GM23248 (cell line): Measurements from ENCODE around the gene MYOG. TPM values are rescaled to one million over a fixed set of nuclear protein-coding genes. Genes with fewer than 3 reads are reported as not detected.

Experiments
- DNase-seq: peaks from one replicate; pipeline ENCODE4 v3.0.0-alpha.2; 2015
- H2AFZ ChIP-seq: fragments of 200-600 bp; sonication (generic); 2 replicates; pipeline ENCODE4 v1.6.1; 2016; ENCODE audit warnings: antibody characterized with exemption
- H3F3A ChIP-seq: fragments of 200-600 bp; sonication (generic); 2 replicates; pipeline ENCODE4 v1.6.1; 2016; ENCODE audit warnings: mild to moderate bottlenecking, antibody characterized with exemption, mixed run types; ENCODE audit not compliant: insufficient read depth
- H3K27ac ChIP-seq: fragments of 200-600 bp; sonication (generic); 2 replicates; pipeline ENCODE4 v1.5.1; 2016; ENCODE audit warnings: mild to moderate bottlenecking
- H3K27me3 ChIP-seq: fragments of 200-600 bp; sonication (generic); replicated peaks from 2 replicates; pipeline ENCODE4 v1.6.1; 2016; ENCODE audit warnings: mild to moderate bottlenecking; ENCODE audit not compliant: insufficient read depth
- H3K36me3 ChIP-seq: fragments of 200-600 bp; sonication (generic); 2 replicates; pipeline ENCODE4 v1.6.1; 2016; ENCODE audit warnings: low read depth, mild to moderate bottlenecking
- H3K4me1 ChIP-seq: fragments of 200-600 bp; sonication (generic); 2 replicates; pipeline ENCODE4 v1.6.1; 2016; ENCODE audit warnings: mild to moderate bottlenecking; ENCODE audit not compliant: insufficient read depth
- H3K4me2 ChIP-seq: fragments of 200-600 bp; sonication (generic); one replicate; pipeline ENCODE4 v1.6.1; 2016; ENCODE audit warnings: mild to moderate bottlenecking; ENCODE audit not compliant: unreplicated experiment
- H3K4me3 ChIP-seq: fragments of 200-600 bp; sonication (generic); 2 replicates; pipeline ENCODE4 v1.5.1; 2016; ENCODE audit warnings: mild to moderate bottlenecking
- H3K79me2 ChIP-seq: fragments of 200-600 bp; sonication (generic); 2 replicates; pipeline ENCODE4 v1.6.1; 2016; ENCODE audit warnings: mild to moderate bottlenecking; ENCODE audit not compliant: insufficient read depth
- H3K9ac ChIP-seq: fragments of 200-600 bp; sonication (generic); 2 replicates; pipeline ENCODE4 v1.6.1; 2016; ENCODE audit warnings: mild to moderate bottlenecking
- H3K9me2 ChIP-seq: fragments of 200-600 bp; sonication (generic); 2 replicates; pipeline ENCODE4 v1.6.1; 2016; ENCODE audit warnings: mixed run types, mild to moderate bottlenecking, moderate library complexity; ENCODE audit not compliant: insufficient read depth
- H3K9me3 ChIP-seq: fragments of 200-600 bp; sonication (generic); one replicate; pipeline ENCODE4 v1.6.1; 2017; ENCODE audit warnings: low read depth
- H4K20me1 ChIP-seq: fragments of 200-600 bp; sonication (generic); 2 replicates; pipeline ENCODE4 v1.6.0; 2016; ENCODE audit not compliant: insufficient read depth
- EZH2 ChIP-seq: fragments of 200-600 bp; sonication (generic); IDR thresholded peaks from 2 replicates; pipeline ENCODE4 v1.6.1; 2018; ENCODE audit warnings: antibody characterized with exemption, mild to moderate bottlenecking; ENCODE audit not compliant: insufficient read depth, poor library complexity, severe bottlenecking
- EZH2phosphoT487 ChIP-seq: fragments of 200-600 bp; sonication (generic); IDR thresholded peaks from 2 replicates; pipeline ENCODE4 v1.6.1; 2018; ENCODE audit warnings: antibody characterized with exemption, moderate library complexity, mild to moderate bottlenecking, low read depth; ENCODE audit not compliant: insufficient read depth
- WGBS, 2 experiments: methylation state at CpG; one replicate each; pipeline ENCODE4 v1.1.6; 2015 to 2017; ENCODE audit warnings: low lambda C conversion rate in 2 of 2, low coverage in 1 of 2; ENCODE audit errors: missing lambda C conversion rate in 2 of 2; 5-methylcytosine and 5-hydroxymethylcytosine counted together
- in situ Hi-C: fragments of 300-500 bp; cut with MboI; formaldehyde crosslinking; loops from 2 replicates; pipeline ENCODE4 v1.15.0; 2020
- polyA plus RNA-seq: library from polyadenylated mRNA; unstranded; fragments of >200 nt; fragmentation: Nextera tagmentation; extraction: Ambion mirVana; gene quantifications from 2 replicates; pipeline ENCODE4 v1.2.1, GENCODE V29; 2016
- total RNA-seq: library from RNA; depleted of rRNA; stranded (reverse); fragments of >200 nt; shearing (Covaris generic); gene quantifications from 2 replicates; pipeline ENCODE4 v1.2.3, GENCODE V29; 2014

The MYOG gene
- total and polyA plus RNA-seq, 2 experiments from 2014 or later, result not detected

DNA sequence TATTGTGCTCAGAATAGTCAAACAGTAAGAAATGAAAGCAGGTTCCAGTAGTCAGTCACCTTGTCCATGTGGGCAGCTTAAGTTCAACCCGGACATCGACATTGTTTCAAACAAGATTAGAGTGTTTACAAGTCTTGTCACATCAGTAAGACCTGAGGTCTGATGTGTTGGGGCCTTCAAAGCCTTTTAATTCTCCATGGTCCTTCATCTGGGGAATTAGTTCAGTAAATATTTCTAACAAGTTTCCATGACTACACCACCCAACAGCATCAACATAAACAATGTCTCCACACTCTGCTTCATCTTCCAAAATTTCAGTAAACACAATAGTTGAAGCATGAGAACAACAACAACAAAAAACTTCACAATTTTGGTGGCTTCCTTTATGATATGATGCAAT lies 26.7 kb upstream of the MYOG start:
- no peak overlapping the region for H3K4me3 ChIP-seq
- DNase-seq, result no peak
- no peak overlapping the region for H3K4me2 ChIP-seq
- no peaks in the 10 kb centered on the region for H3K9me2 ChIP-seq
- no peak overlapping the region for H3K9ac ChIP-seq
- H2AFZ ChIP-seq, result no peak overlapping the region
- H3K36me3 ChIP-seq, result no peaks in the 10 kb centered on the region
- 22 to 29% methylated on average over 2 of the region's 2 CpGs for WGBS, 2 experiments
- no peaks in the 10 kb centered on the region for H3K9me3 ChIP-seq
- no peaks in the 10 kb centered on the region for H4K20me1 ChIP-seq
- H3K27ac ChIP-seq, result no peak overlapping the region
- H3K79me2 ChIP-seq, result no peaks in the 10 kb centered on the region
- H3F3A ChIP-seq, result no peaks in the 10 kb centered on the region
- TF ChIP-seq EZH2phosphoT487 (no peak), EZH2 (no peak)
- H3K27me3 ChIP-seq, result peaks cover 69% of the 10 kb centered on the region
- no peaks in the 10 kb centered on the region for H3K4me1 ChIP-seq
- in situ Hi-C loops, result loop anchor here (10.0 kb wide), 1 partner anchor 102 kb away; no protein-coding TSS in a partner anchor

DNA sequence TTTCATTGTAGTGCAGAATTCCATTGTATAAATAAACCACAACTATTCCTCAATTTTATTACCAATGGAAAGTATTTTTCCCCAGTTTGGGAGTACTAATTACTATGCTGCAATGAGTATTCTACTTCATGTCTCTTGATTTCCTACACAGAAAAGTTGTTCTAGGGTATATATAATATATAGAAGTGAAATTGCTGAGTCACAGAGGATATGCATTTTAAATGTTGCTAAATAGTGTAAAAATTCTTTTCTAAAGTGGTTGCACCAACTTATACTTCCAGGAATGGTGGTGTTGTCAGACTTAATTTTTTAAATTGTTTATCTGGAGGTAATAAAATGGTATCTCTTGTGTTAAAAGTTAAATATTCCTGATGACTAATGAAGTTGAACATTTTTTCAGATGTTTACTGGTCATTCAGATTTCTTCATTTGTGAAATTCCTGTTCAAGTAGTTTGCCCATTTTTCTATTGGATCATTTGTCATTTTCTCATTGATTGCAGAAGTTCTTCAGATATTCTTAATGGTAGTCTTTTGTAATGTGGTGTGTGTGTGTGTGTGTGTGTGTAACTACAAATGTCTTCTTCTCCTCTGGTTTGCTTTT lies 19.1 kb upstream of the MYOG start:
- no peaks in the 10 kb centered on the region for H3K4me1 ChIP-seq
- peaks cover 61% of the 10 kb centered on the region for H3K27me3 ChIP-seq
- H3K9me3 ChIP-seq, result no peaks in the 10 kb centered on the region
- no peaks in the 10 kb centered on the region for H3K36me3 ChIP-seq
- H3K9me2 ChIP-seq, result no peaks in the 10 kb centered on the region
- no peak overlapping the region for H3K4me2 ChIP-seq
- no peak overlapping the region for H3K9ac ChIP-seq
- in situ Hi-C loops, result no loop called here
- H3K27ac ChIP-seq, result no peak overlapping the region
- H3K79me2 ChIP-seq, result no peaks in the 10 kb centered on the region
- no peak for TF ChIP-seq EZH2phosphoT487
- TF ChIP-seq EZH2, result no peak
- H2AFZ ChIP-seq, result no peak overlapping the region
- no peaks in the 10 kb centered on the region for H4K20me1 ChIP-seq
- DNase-seq, result no peak
- no peak overlapping the region for H3K4me3 ChIP-seq
- H3F3A ChIP-seq, result no peaks in the 10 kb centered on the region

DNA sequence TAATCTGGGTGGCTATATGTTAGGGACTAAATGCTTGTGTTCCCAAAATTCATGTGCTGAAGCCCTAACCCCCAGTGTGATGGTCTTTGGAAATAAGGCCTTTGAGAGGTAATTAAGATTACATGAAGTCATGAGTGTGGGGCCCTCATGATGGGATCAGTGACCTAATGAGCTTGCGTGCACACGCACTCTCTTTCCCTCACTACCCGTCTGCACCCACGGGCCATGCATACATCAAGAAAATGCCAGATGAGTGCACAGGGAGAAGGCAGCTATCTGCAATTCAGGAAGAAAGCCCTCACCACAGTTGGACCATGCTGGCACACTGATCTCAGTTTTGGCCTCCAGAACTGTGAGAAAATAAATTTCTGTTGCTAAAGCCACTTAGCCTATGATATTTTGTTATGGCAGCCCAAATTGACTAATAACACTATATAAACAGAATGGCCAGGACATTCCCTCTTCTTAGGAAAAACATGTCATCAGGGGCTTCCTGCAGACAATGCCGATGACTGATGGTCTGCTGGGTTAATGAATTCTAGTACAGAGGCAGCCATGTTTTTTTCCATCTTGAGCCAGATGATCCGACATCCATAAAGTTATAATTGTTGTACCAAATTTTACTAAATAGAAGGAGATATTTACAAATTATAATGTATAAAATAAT lies 18.1 kb upstream of the MYOG start:
- Histone ChIP-seq H3K27ac (no peak overlapping the region), H3K9me3 (no peaks in the 10 kb centered on the region), H3K36me3 (no peaks in the 10 kb centered on the region), H4K20me1 (no peaks in the 10 kb centered on the region), H3K4me1 (no peaks in the 10 kb centered on the region), H3K27me3 (peaks cover 51% of the 10 kb centered on the region), H3K9ac (no peak overlapping the region), H3K4me3 (no peak overlapping the region), H3K4me2 (no peak overlapping the region), H2AFZ (no peak overlapping the region), H3F3A (no peaks in the 10 kb centered on the region), H3K9me2 (no peaks in the 10 kb centered on the region), H3K79me2 (no peaks in the 10 kb centered on the region)
- in situ Hi-C loops, result no loop called here
- TF ChIP-seq EZH2phosphoT487 (no peak), EZH2 (no peak)
- WGBS, 2 experiments, result 71 to 73% methylated on average over 6 of the region's 6 CpGs
- DNase-seq, result no peak

DNA sequence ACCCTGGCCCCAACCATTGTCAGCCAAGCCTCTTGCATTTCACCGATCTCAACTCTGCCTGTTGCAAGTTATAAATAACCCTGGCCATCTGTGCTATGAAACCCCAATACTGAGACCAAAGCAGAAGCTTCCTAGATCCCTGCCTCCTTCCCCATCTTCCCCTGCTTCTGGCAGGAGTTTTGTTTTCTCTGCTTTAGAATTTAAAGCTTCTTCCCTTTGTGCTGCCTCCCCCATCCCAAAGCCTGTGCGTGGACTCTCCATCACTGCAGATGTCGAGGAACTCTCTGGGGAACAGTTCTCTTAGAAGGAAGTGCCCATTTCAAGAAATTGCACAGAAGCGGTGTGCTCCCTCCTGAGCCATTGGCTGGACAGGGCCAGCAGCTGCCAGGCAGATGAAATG lies 17.4 kb upstream of the MYOG start:
- Histone ChIP-seq H3K27ac (no peak overlapping the region), H3K27me3 (peaks cover 44% of the 10 kb centered on the region)

More for the DNA sequence above, 17.4 kb upstream of the MYOG start:
- Histone ChIP-seq H3K9ac (no peak overlapping the region), H4K20me1 (no peaks in the 10 kb centered on the region), H3K4me3 (no peak overlapping the region), H3K4me1 (no peaks in the 10 kb centered on the region), H3K9me2 (no peaks in the 10 kb centered on the region), H3F3A (no peaks in the 10 kb centered on the region), H2AFZ (no peak overlapping the region), H3K36me3 (no peaks in the 10 kb centered on the region), H3K9me3 (no peaks in the 10 kb centered on the region), H3K79me2 (no peaks in the 10 kb centered on the region), H3K4me2 (no peak overlapping the region)
- no peak for TF ChIP-seq EZH2phosphoT487
- DNase-seq, result no peak
- in situ Hi-C loops, result no loop called here
- WGBS, 2 experiments, result 11 to 19% methylated on average over 4 of the region's 4 CpGs
